ENCODE results near the gene RBCK1.
"Not testable (repeated sequence)": the region's sequence is repeated elsewhere in the genome, so short reads cannot be mapped to it uniquely, and the experiment has no call there.

Gene RBCK1

GRCh38 chr20:438571-439469, 30.7 kb downstream of the RBCK1 start:
- no peak for DNase-seq

GRCh38 chr20:440148-440547, 32.0 kb downstream of the RBCK1 start:
- DNase-seq: no peak

- no peak for DNase-seq
These were observed 32.5 kb downstream of the RBCK1 start for GRCh38 chr20:440636-441035.

- no peak for DNase-seq
These were observed 35.2 kb downstream of the RBCK1 start for GRCh38 chr20:443223-443775.

GRCh38 chr20:444117-444516, 36.0 kb downstream of the RBCK1 start:
- no peak for DNase-seq

GRCh38 chr20:444862-445426, 36.8 kb downstream of the RBCK1 start:
- no peak for DNase-seq

GRCh38 chr20:445514-446336, 37.6 kb downstream of the RBCK1 start:
- no peak for DNase-seq

- DNase-seq: not testable (repeated sequence)
These were observed 43.9 kb downstream of the RBCK1 start for GRCh38 chr20:452021-452420.

- no peak for DNase-seq
These were observed 46.9 kb downstream of the RBCK1 start for GRCh38 chr20:454951-455350.

GRCh38 chr20:458776-459175, 50.7 kb downstream of the RBCK1 start:
- no peak for DNase-seq

- no peak for DNase-seq
These were observed 52.1 kb downstream of the RBCK1 start for GRCh38 chr20:460180-460579.

- DNase-seq: no peak
These were observed 52.6 kb downstream of the RBCK1 start for GRCh38 chr20:460707-461106.

- DNase-seq: peak; percentile 36
These were observed 53.4 kb downstream of the RBCK1 start for GRCh38 chr20:461254-462198.

GRCh38 chr20:462199-462991, 54.3 kb downstream of the RBCK1 start, which contains the start of gene TBC1D20:
TBC1D20 (minus strand) TSS chr20:462533; CDS start chr20:462405, 128 bp downstream.
- peak; percentile 94 for DNase-seq

- no peak for DNase-seq
These were observed 59.7 kb downstream of the RBCK1 start for GRCh38 chr20:467755-468154.

- DNase-seq: no peak
These were observed 61.8 kb downstream of the RBCK1 start for GRCh38 chr20:469746-470490.

- DNase-seq: no peak
These were observed 64.2 kb downstream of the RBCK1 start for GRCh38 chr20:472137-472846.

- no peak for DNase-seq
These were observed 64.8 kb downstream of the RBCK1 start for GRCh38 chr20:472889-473292.

- DNase-seq: no peak
These were observed 66.5 kb downstream of the RBCK1 start for GRCh38 chr20:474581-474980.
